ENCODE results near the gene LCA5. TPM values are rescaled to one million over a fixed set of nuclear protein-coding genes. Genes with fewer than 3 reads are reported as not detected.

LCA5 gene
- total and polyA plus RNA-seq, 2 donors (not counting 1 experiment from before 2014, with no cell fraction given): 0.12 to 0.91 TPM

GRCh38 chr6:79520534-79520933 is 16.7 kb downstream of the LCA5 start:
- Histone ChIP-seq H3K27ac (ENCODE audit: low read length in 2 of 2) (no peak overlapping the region), H3K9me3 (ENCODE audit: control extremely low read depth in 1 of 3, control insufficient read depth in 2 of 3, insufficient read depth in 1 of 3, low read length in 2 of 3) (no peaks in the 10 kb centered on the region), H3K79me2 (ENCODE audit: control insufficient read depth, insufficient read depth, low read length) (no peaks in the 10 kb centered on the region), H3K27me3 (replicated peaks in 1 of 4; ENCODE audit: control extremely low read depth in 1 of 4, control insufficient read depth in 3 of 4, insufficient read depth in 4 of 4, low read length in 3 of 4) (no peaks in the 10 kb centered on the region), H3K4me1 (ENCODE audit: control insufficient read depth in 2 of 2, insufficient read depth in 2 of 2, low read length in 2 of 2) (no peaks in the 10 kb centered on the region), H3K9ac (ENCODE audit: low read length) (no peak overlapping the region), H3K36me3 (replicated peaks in 1 of 2; ENCODE audit: control extremely low read depth in 1 of 2, control insufficient read depth in 1 of 2, extremely low read depth in 1 of 2, insufficient read depth in 2 of 2, low read length in 1 of 2) (no peaks in the 10 kb centered on the region), H4K20me1 (ENCODE audit: control insufficient read depth, insufficient read depth, low read length, poor library complexity, severe bottlenecking) (no peaks in the 10 kb centered on the region), H3K4me2 (replicated peaks; ENCODE audit: low read depth, low read length, poor library complexity, severe bottlenecking) (no peak overlapping the region), H3K4me3 (ENCODE audit: control extremely low read depth in 1 of 5, extremely low read depth in 1 of 5, insufficient read depth in 1 of 5, low read depth in 2 of 5, low read length in 4 of 5) (no peak overlapping the region), H2AFZ (ENCODE audit: insufficient read depth, low read depth, low read length, poor library complexity, severe bottlenecking) (no peak overlapping the region)
- ATAC-seq (ENCODE audit: low read depth) (no peak), DNase-seq (no peak)
- intact Hi-C loops (cut with micrococcal nuclease): no loop called here
- TF ChIP-seq, protein P1, sequence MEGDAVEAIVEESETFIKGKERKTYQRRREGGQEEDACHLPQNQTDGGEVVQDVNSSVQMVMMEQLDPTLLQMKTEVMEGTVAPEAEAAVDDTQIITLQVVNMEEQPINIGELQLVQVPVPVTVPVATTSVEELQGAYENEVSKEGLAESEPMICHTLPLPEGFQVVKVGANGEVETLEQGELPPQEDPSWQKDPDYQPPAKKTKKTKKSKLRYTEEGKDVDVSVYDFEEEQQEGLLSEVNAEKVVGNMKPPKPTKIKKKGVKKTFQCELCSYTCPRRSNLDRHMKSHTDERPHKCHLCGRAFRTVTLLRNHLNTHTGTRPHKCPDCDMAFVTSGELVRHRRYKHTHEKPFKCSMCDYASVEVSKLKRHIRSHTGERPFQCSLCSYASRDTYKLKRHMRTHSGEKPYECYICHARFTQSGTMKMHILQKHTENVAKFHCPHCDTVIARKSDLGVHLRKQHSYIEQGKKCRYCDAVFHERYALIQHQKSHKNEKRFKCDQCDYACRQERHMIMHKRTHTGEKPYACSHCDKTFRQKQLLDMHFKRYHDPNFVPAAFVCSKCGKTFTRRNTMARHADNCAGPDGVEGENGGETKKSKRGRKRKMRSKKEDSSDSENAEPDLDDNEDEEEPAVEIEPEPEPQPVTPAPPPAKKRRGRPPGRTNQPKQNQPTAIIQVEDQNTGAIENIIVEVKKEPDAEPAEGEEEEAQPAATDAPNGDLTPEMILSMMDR (IDR thresholded peaks at IDR 0.05): no peak
- no peak for TF ChIP-seq EZH2 (IDR thresholded peaks at IDR 0.05; ENCODE audit: borderline replicate concordance, insufficient read depth, low read depth, low read length, poor library complexity, severe bottlenecking)
- no peak overlapping the region for H3K27ac Mint-ChIP-seq
- H3K4me1 Mint-ChIP-seq: no peaks in the 10 kb centered on the region
- no CpG with 5 or more reads among the region's 1 CpG for WGBS (ENCODE audit: insufficient coverage)
- CTCF ChIA-PET: no interaction called here
- no peak overlapping the region for H3K4me3 Mint-ChIP-seq
- no peaks in the 10 kb centered on the region for H3K9me3 Mint-ChIP-seq (ENCODE audit: insufficient read depth)
- POLR2A ChIA-PET: no interaction called here
- H3K27me3 Mint-ChIP-seq: no peaks in the 10 kb centered on the region

GRCh38 chr6:79518842-79519241 is 18.4 kb downstream of the LCA5 start:
- Mint-ChIP-seq H3K4me1 (no peaks in the 10 kb centered on the region), H3K27me3 (no peaks in the 10 kb centered on the region), H3K9me3 (ENCODE audit: insufficient read depth) (no peaks in the 10 kb centered on the region), H3K27ac (no peak overlapping the region), H3K4me3 (no peak overlapping the region)
- no peak overlapping the region for H3K27ac ChIP-seq (ENCODE audit: low read length in 2 of 2)
- H3K4me1 ChIP-seq (ENCODE audit: control insufficient read depth in 2 of 2, insufficient read depth in 2 of 2, low read length in 2 of 2): no peaks in the 10 kb centered on the region
- no peaks in the 10 kb centered on the region for H3K9me3 ChIP-seq (ENCODE audit: control extremely low read depth in 1 of 3, control insufficient read depth in 2 of 3, insufficient read depth in 1 of 3, low read length in 2 of 3)
- no peaks in the 10 kb centered on the region for H3K79me2 ChIP-seq (ENCODE audit: control insufficient read depth, insufficient read depth, low read length)
- CTCF ChIA-PET: interaction anchor here (0.7 kb wide), 1 partner anchor 1742 kb away, joined by 3 read pairs; no protein-coding TSS in a partner anchor
- no peak for TF ChIP-seq EZH2 (IDR thresholded peaks at IDR 0.05; ENCODE audit: borderline replicate concordance, insufficient read depth, low read depth, low read length, poor library complexity, severe bottlenecking)
- TF ChIP-seq, protein P1 (IDR thresholded peaks at IDR 0.05): no peak
- no peak overlapping the region for H3K9ac ChIP-seq (ENCODE audit: low read length)
- intact Hi-C loops (cut with micrococcal nuclease): no loop called here
- no peak for DNase-seq
- no peaks in the 10 kb centered on the region for H3K36me3 ChIP-seq (replicated peaks in 1 of 2; ENCODE audit: control extremely low read depth in 1 of 2, control insufficient read depth in 1 of 2, extremely low read depth in 1 of 2, insufficient read depth in 2 of 2, low read length in 1 of 2)
- no peak overlapping the region for H3K4me2 ChIP-seq (replicated peaks; ENCODE audit: low read depth, low read length, poor library complexity, severe bottlenecking)
- POLR2A ChIA-PET: no interaction called here
- no peaks in the 10 kb centered on the region for H4K20me1 ChIP-seq (ENCODE audit: control insufficient read depth, insufficient read depth, low read length, poor library complexity, severe bottlenecking)
- H2AFZ ChIP-seq (ENCODE audit: insufficient read depth, low read depth, low read length, poor library complexity, severe bottlenecking): no peak overlapping the region
- H3K27me3 ChIP-seq (replicated peaks in 1 of 4; ENCODE audit: control extremely low read depth in 1 of 4, control insufficient read depth in 3 of 4, insufficient read depth in 4 of 4, low read length in 3 of 4): no peaks in the 10 kb centered on the region
- no peak for ATAC-seq (ENCODE audit: low read depth)
- no peak overlapping the region for H3K4me3 ChIP-seq (ENCODE audit: control extremely low read depth in 1 of 5, extremely low read depth in 1 of 5, insufficient read depth in 1 of 5, low read depth in 2 of 5, low read length in 4 of 5)

Data from B cell (primary cell).